Measurements from ENCODE around the gene RBM28. TPM values are rescaled to one million over a fixed set of nuclear protein-coding genes. Genes with fewer than 3 reads are reported as not detected.

The RBM28 gene
- total RNA-seq, 1 experiment from 2014 or later: 70.0 TPM

DNA sequence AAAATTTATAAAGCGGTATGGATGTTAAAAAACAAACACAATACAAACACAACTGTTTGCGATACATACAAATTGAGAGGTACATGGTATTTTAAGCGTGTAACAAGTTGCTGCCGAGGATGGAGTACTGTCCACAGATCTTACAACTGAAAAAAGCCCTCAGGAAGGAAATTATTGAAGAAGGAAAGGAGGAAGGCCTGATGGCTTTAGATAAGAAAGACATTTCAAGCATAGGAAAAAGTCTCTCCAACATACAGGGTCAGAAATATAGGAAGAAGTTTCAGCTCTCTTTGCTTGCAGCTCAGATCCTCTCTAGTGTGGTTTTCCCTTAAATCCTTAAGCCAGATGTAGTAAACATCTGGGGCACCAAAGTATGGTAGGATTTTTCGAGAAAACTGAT, 25.0 kb downstream of the RBM28 start:
- WGBS (ENCODE audit: extremely low coverage, insufficient read length, low lambda C conversion rate): no CpG with 5 or more reads among the region's 5 CpGs

More for the DNA sequence above, 25.0 kb downstream of the RBM28 start:
- Mint-ChIP-seq H3K27ac (no peak overlapping the region), H3K4me1 (peaks cover 0 to 3% of the 10 kb centered on the region in 2 experiments; a peak in 1 of 4 replicates), H3K36me3 (ENCODE audit: insufficient read depth in 1 of 3, low read depth in 3 of 3) (peaks cover 50 to 85% (median 81%) of the 10 kb centered on the region in 3 experiments; a peak in 6 of 7 replicates), H3K27me3 (ENCODE audit: low read depth) (no peaks in the 10 kb centered on the region), H3K4me3 (no peak overlapping the region), H3K9me3 (no peaks in the 10 kb centered on the region)
- Histone ChIP-seq H3K14ac (ENCODE audit: insufficient read depth, low read length) (no peak overlapping the region), H2BK15ac (ENCODE audit: low read depth, low read length) (no peak overlapping the region), H3K4ac (ENCODE audit: low read depth, low read length) (no peak overlapping the region), H4K91ac (ENCODE audit: insufficient read length, low read depth, low read length) (no peak overlapping the region), H3K27me3 (ENCODE audit: insufficient read depth, low read length) (no peaks in the 10 kb centered on the region), H3K56ac (ENCODE audit: insufficient read length, low read depth, low read length) (no peak overlapping the region), H3K23me2 (ENCODE audit: insufficient read length, low read depth, low read length, poor library complexity, severe bottlenecking) (no peaks in the 10 kb centered on the region), H3K27ac (ENCODE audit: insufficient read length, low read depth, low read length) (no peak overlapping the region), H3K4me2 (ENCODE audit: insufficient read depth, insufficient read length, low read length) (no peak overlapping the region), H3K9me3 (ENCODE audit: control insufficient read depth, low read depth, low read length) (no peaks in the 10 kb centered on the region), H3K23ac (ENCODE audit: insufficient read length, low read depth, low read length) (no peak overlapping the region), H2BK120ac (ENCODE audit: low read depth, low read length, poor library complexity, severe bottlenecking) (no peak overlapping the region), H2BK20ac (ENCODE audit: low read depth, low read length, poor library complexity, severe bottlenecking) (no peak overlapping the region), H2BK12ac (ENCODE audit: insufficient read length, low read depth, low read length) (no peak overlapping the region), H2AK5ac (ENCODE audit: insufficient read length, low read length) (no peak overlapping the region), H3K79me2 (ENCODE audit: insufficient read depth, low read length) (no peaks in the 10 kb centered on the region), H3K79me1 (ENCODE audit: insufficient read depth, low read depth, low read length, poor library complexity, severe bottlenecking) (no peaks in the 10 kb centered on the region), H3K4me1 (ENCODE audit: insufficient read depth, low read length) (no peaks in the 10 kb centered on the region), H4K5ac (ENCODE audit: insufficient read length, low read depth, low read length) (no peak overlapping the region), H4K8ac (replicated peaks; ENCODE audit: insufficient read length, low read depth, low read length) (no peak overlapping the region), H2BK5ac (ENCODE audit: insufficient read length, low read length) (no peak overlapping the region), H3K18ac (ENCODE audit: insufficient read length, low read depth, low read length) (no peak overlapping the region), H3K9ac (ENCODE audit: extremely low read depth, insufficient read length, low read length) (no peak overlapping the region), H3T11ph (ENCODE audit: low read length) (no peak overlapping the region), H4K20me1 (ENCODE audit: control insufficient read depth, insufficient read depth, insufficient read length) (no peaks in the 10 kb centered on the region), H2AFZ (ENCODE audit: low read length) (no peak overlapping the region)
- TF ChIP-seq, protein P1, sequence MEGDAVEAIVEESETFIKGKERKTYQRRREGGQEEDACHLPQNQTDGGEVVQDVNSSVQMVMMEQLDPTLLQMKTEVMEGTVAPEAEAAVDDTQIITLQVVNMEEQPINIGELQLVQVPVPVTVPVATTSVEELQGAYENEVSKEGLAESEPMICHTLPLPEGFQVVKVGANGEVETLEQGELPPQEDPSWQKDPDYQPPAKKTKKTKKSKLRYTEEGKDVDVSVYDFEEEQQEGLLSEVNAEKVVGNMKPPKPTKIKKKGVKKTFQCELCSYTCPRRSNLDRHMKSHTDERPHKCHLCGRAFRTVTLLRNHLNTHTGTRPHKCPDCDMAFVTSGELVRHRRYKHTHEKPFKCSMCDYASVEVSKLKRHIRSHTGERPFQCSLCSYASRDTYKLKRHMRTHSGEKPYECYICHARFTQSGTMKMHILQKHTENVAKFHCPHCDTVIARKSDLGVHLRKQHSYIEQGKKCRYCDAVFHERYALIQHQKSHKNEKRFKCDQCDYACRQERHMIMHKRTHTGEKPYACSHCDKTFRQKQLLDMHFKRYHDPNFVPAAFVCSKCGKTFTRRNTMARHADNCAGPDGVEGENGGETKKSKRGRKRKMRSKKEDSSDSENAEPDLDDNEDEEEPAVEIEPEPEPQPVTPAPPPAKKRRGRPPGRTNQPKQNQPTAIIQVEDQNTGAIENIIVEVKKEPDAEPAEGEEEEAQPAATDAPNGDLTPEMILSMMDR (conservative IDR thresholded peaks at IDR 0.05): no peak
- DNase-seq: no peak
